OCI-LY1 (cell line): ENCODE data around the gene ZNF136.

Experiments used
- H2AFZ ChIP-seq: fragments of 200-600 bp; sonication (generic), shearing (Covaris generic); 2 replicates; pipeline ENCODE4 v1.6.0; 2014; ENCODE audit warnings: antibody characterized with exemption, mild to moderate bottlenecking, low read length
- H3F3A ChIP-seq: fragments of 200-600 bp; sonication (generic), shearing (Covaris generic); 2 replicates; pipeline ENCODE4 v1.6.0; 2014; ENCODE audit warnings: mild to moderate bottlenecking, antibody characterized with exemption, low read length, moderate library complexity; ENCODE audit not compliant: insufficient read depth
- H3K27ac ChIP-seq: fragments of 200-600 bp; sonication (generic); 2 replicates; pipeline ENCODE4 v1.5.1; 2014; ENCODE audit warnings: low read length, mixed run types, mild to moderate bottlenecking, low read depth; ENCODE audit not compliant: poor library complexity, severe bottlenecking
- H3K27me3 ChIP-seq: fragments of 200-600 bp; sonication (generic); 2 replicates; pipeline ENCODE4 v1.6.0; 2014; ENCODE audit warnings: antibody characterized with exemption, mild to moderate bottlenecking, low read length, moderate library complexity; ENCODE audit not compliant: insufficient read depth
- H3K36me3 ChIP-seq: fragments of 200-600 bp; sonication (generic); 2 replicates; pipeline ENCODE4 v1.6.1; 2014; ENCODE audit warnings: mild to moderate bottlenecking, antibody characterized with exemption, low read length, moderate library complexity, mixed read lengths; ENCODE audit not compliant: insufficient read depth
- H3K4me1 ChIP-seq: fragments of 200-600 bp; sonication (generic); 2 replicates; pipeline ENCODE4 v1.5.1; 2014; ENCODE audit warnings: mild to moderate bottlenecking, low read length, moderate library complexity; ENCODE audit not compliant: insufficient read depth, severe bottlenecking
- H3K4me2 ChIP-seq: fragments of 200-600 bp; sonication (generic), shearing (Covaris generic); 2 replicates; pipeline ENCODE4 v1.6.1; 2014; ENCODE audit warnings: low read length
- H3K4me3 ChIP-seq: fragments of 200-600 bp; sonication (generic); 2 replicates; pipeline ENCODE4 v1.5.1; 2014; ENCODE audit warnings: low read length, low read depth, mild to moderate bottlenecking, mixed read lengths; ENCODE audit not compliant: poor library complexity, severe bottlenecking
- H3K79me2 ChIP-seq: fragments of 200-600 bp; shearing (Covaris generic); 2 replicates; pipeline ENCODE4 v1.6.1; 2016; ENCODE audit warnings: mixed run types, low read length, mixed read lengths; ENCODE audit not compliant: insufficient read depth
- H3K9ac ChIP-seq: fragments of 200-600 bp; sonication (generic), shearing (Covaris generic); 2 replicates; pipeline ENCODE4 v1.6.1; 2014; ENCODE audit warnings: mild to moderate bottlenecking, low read length, mixed read lengths
- H3K9me2 ChIP-seq: fragments of 200-600 bp; sonication (generic), shearing (Covaris generic); 2 replicates; pipeline ENCODE4 v1.6.1; 2014; ENCODE audit warnings: low read depth, mild to moderate bottlenecking, low read length, mixed read lengths
- H3K9me3 ChIP-seq: fragments of 200-600 bp; shearing (Covaris generic); 2 replicates; pipeline ENCODE4 v1.6.1; 2014; ENCODE audit warnings: low read length, mixed read lengths
- H4K20me1 ChIP-seq: fragments of 200-600 bp; sonication (generic), shearing (Covaris generic); 2 replicates; pipeline ENCODE4 v1.6.0; 2016; ENCODE audit warnings: mild to moderate bottlenecking, low read length; ENCODE audit not compliant: insufficient read depth
- CTCF ChIP-seq: fragments of 200-600 bp; sonication (generic), shearing (Covaris generic); IDR thresholded peaks from 2 replicates; pipeline ENCODE4 v1.5.1; 2017; ENCODE audit warnings: mild to moderate bottlenecking, antibody characterized with exemption, low read length, moderate library complexity, mixed read lengths
- EZH2 ChIP-seq: fragments of 200-600 bp; sonication (generic), shearing (Covaris generic); IDR thresholded peaks from 2 replicates; pipeline ENCODE4 v1.8.0; 2017; ENCODE audit warnings: borderline replicate concordance, mixed run types, mild to moderate bottlenecking, antibody characterized with exemption, low read length, moderate library complexity, mixed read lengths

ZNF136 gene

GRCh38 chr19:12224676-12225075, 61.8 kb downstream of the ZNF136 start:
- Histone ChIP-seq H3K27ac (no peak overlapping the region), H3K36me3 (no peaks in the 10 kb centered on the region), H3K4me2 (no peak overlapping the region), H3F3A (no peaks in the 10 kb centered on the region), H3K9me3 (no peaks in the 10 kb centered on the region; the same call in 1 of the 2 replicates), H3K4me3 (no peak overlapping the region), H3K9ac (no peak overlapping the region), H3K79me2 (no peaks in the 10 kb centered on the region), H3K4me1 (no peaks in the 10 kb centered on the region), H2AFZ (no peak overlapping the region), H3K9me2 (no peaks in the 10 kb centered on the region), H3K27me3 (no peaks in the 10 kb centered on the region), H4K20me1 (no peaks in the 10 kb centered on the region)
- no peak for TF ChIP-seq CTCF
- TF ChIP-seq EZH2: no peak

DNA sequence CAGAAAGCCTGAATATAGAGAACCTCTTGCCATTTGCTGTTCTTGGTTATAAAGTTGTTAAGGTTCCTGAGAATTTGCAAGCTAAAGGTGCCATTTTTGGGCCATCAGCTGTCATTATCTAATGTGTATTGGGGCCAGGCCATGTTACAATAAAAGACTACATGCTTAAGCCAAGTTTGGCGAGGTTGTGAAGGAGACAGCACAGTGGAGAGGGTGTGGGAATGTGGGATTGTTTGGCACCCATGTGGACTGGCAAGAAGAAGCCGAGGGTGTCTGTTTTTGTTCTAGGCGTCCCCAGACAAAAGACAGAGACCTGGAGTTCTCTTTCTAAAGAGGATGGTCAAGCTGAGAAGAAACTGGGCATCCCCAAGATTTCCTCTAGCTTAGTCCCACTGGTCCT, 67.1 kb downstream of the ZNF136 start:
- no peak overlapping the region for H3K4me2 ChIP-seq
- TF ChIP-seq CTCF (no peak), EZH2 (no peak)
- no peak overlapping the region for H3K4me3 ChIP-seq
- peaks cover 8% of the 10 kb centered on the region; the same call in 1 of the 2 replicates for H3K9me3 ChIP-seq
- H3K27ac ChIP-seq: no peak overlapping the region
- no peaks in the 10 kb centered on the region for H4K20me1 ChIP-seq
- H3K9me2 ChIP-seq: no peaks in the 10 kb centered on the region
- H3K9ac ChIP-seq: no peak overlapping the region
- no peaks in the 10 kb centered on the region for H3K4me1 ChIP-seq
- no peaks in the 10 kb centered on the region for H3K27me3 ChIP-seq
- H3K79me2 ChIP-seq: no peaks in the 10 kb centered on the region
- no peaks in the 10 kb centered on the region for H3F3A ChIP-seq
- no peaks in the 10 kb centered on the region for H3K36me3 ChIP-seq
- H2AFZ ChIP-seq: no peak overlapping the region

GRCh38 chr19:12230751-12231733, 68.1 kb downstream of the ZNF136 start:
- no peak for TF ChIP-seq CTCF
- no peak for TF ChIP-seq EZH2
- Histone ChIP-seq H3K79me2 (no peaks in the 10 kb centered on the region), H2AFZ (no peak overlapping the region), H3F3A (no peaks in the 10 kb centered on the region), H3K4me2 (no peak overlapping the region), H3K9me2 (no peaks in the 10 kb centered on the region), H3K9me3 (peaks cover 14% of the 10 kb centered on the region; the same call in 1 of the 2 replicates), H3K4me3 (no peak overlapping the region), H3K9ac (no peak overlapping the region), H3K36me3 (no peaks in the 10 kb centered on the region), H3K27me3 (no peaks in the 10 kb centered on the region), H3K4me1 (no peaks in the 10 kb centered on the region), H3K27ac (no peak overlapping the region), H4K20me1 (no peaks in the 10 kb centered on the region)
